HepG2 (cell line): ENCODE data around the gene RNASE4. TPM values are rescaled to one million over a fixed set of nuclear protein-coding genes. Genes with fewer than 3 reads are reported as not detected.

Experiments used
- CCAR2 ChIP-seq: fragments of 200-400 bp; formaldehyde crosslinking; optimal IDR thresholded peaks from 2 replicates; pipeline ENCODE3; 2018; ENCODE audit warnings: low read depth, mild to moderate bottlenecking, low read length, moderate library complexity
- DMTF1 ChIP-seq: sonication (generic); formaldehyde crosslinking; IDR thresholded peaks from 2 replicates; pipeline ENCODE4 v1.4.0; 2020; ENCODE audit warnings: mild to moderate bottlenecking, missing genetic modification reagents
- DR1 ChIP-seq: sonication (generic); formaldehyde crosslinking; IDR thresholded peaks from 2 replicates; pipeline ENCODE4 v1.8.0; 2021; ENCODE audit warnings: mild to moderate bottlenecking, missing genetic modification reagents, inconsistent platforms
- HDAC1 ChIP-seq: sonication (generic); formaldehyde crosslinking; IDR thresholded peaks from 2 replicates; pipeline ENCODE4 v1.5.1; 2020; ENCODE audit warnings: mild to moderate bottlenecking, missing genetic modification reagents
- HES4 ChIP-seq: sonication (generic); formaldehyde crosslinking; IDR thresholded peaks from 2 replicates; pipeline ENCODE4 v1.9.0; 2021; ENCODE audit warnings: mild to moderate bottlenecking, missing genetic modification reagents, borderline replicate concordance
- IRF1 ChIP-seq: sonication (generic); formaldehyde crosslinking; IDR thresholded peaks from 2 replicates; pipeline ENCODE4 v1.4.0; 2020; ENCODE audit warnings: low read depth, mild to moderate bottlenecking, missing genetic modification reagents
- MEIS2 ChIP-seq: sonication (generic); formaldehyde crosslinking; IDR thresholded peaks from 2 replicates; pipeline ENCODE4 v1.9.0; 2021; ENCODE audit warnings: mild to moderate bottlenecking, missing genetic modification reagents
- MTF2 ChIP-seq: sonication (generic); formaldehyde crosslinking; IDR thresholded peaks from 2 replicates; pipeline ENCODE4 v1.5.0; 2020; ENCODE audit warnings: missing genetic modification reagents, borderline replicate concordance
- NR2F2 ChIP-seq: IDR thresholded peaks from 2 replicates; pipeline ENCODE4 v1.6.1; 2012; ENCODE audit warnings: low read depth, inconsistent platforms, borderline replicate concordance
- NR2F6 ChIP-seq, 2 experiments: IDR thresholded peaks; 2 replicates each; pipeline ENCODE4 v1.6.1; 2016; ENCODE audit warnings: antibody characterized with exemption in 1 of 2, mild to moderate bottlenecking in 1 of 2
- PCBP1 ChIP-seq: fragments of 200-400 bp; formaldehyde crosslinking; IDR thresholded peaks from 2 replicates; pipeline ENCODE4 v1.6.1; 2017; ENCODE audit warnings: mild to moderate bottlenecking, low read depth, low read length, borderline replicate concordance
- PHF8 ChIP-seq: sonication (generic); formaldehyde crosslinking; IDR thresholded peaks from 2 replicates; pipeline ENCODE4 v1.5.0; 2020; ENCODE audit warnings: missing genetic modification reagents
- RBFOX2 ChIP-seq: fragments of 200-400 bp; formaldehyde crosslinking; IDR thresholded peaks from 2 replicates; pipeline ENCODE4 v1.6.1; 2017; ENCODE audit warnings: low read depth, mild to moderate bottlenecking, low read length
- RFX1 ChIP-seq: fragments of 450-650 bp; IDR thresholded peaks from 2 replicates; pipeline ENCODE4 v1.6.1; 2017
- RORA ChIP-seq: sonication (generic); formaldehyde crosslinking; IDR thresholded peaks from 2 replicates; pipeline ENCODE4 v1.5.0; 2020; ENCODE audit warnings: mild to moderate bottlenecking, missing genetic modification reagents, moderate library complexity
- STAG1 ChIP-seq: sonication (generic); formaldehyde crosslinking; IDR thresholded peaks from 2 replicates; pipeline ENCODE4 v1.4.0; 2020; ENCODE audit warnings: missing genetic modification reagents
- TEAD3 ChIP-seq: optimal IDR thresholded peaks from 2 replicates; pipeline ENCODE3; 2016; ENCODE audit warnings: borderline replicate concordance
- TFAP4 ChIP-seq: sonication (generic); IDR thresholded peaks from 2 replicates; pipeline ENCODE4 v1.6.1; 2016; ENCODE audit warnings: low read depth, borderline replicate concordance
- THAP7 ChIP-seq: sonication (generic); formaldehyde crosslinking; IDR thresholded peaks from 2 replicates; pipeline ENCODE4 v1.8.1; 2023; ENCODE audit warnings: mild to moderate bottlenecking, missing genetic modification reagents
- ZBTB33 ChIP-seq: sonication (generic); formaldehyde crosslinking; IDR thresholded peaks from 2 replicates; pipeline ENCODE4 v1.4.0; 2020; ENCODE audit warnings: missing genetic modification reagents
- ZNF383 ChIP-seq: sonication (generic); formaldehyde crosslinking; IDR thresholded peaks from 2 replicates; pipeline ENCODE4 v1.4.0; 2020; ENCODE audit warnings: missing genetic modification reagents, mild to moderate bottlenecking, borderline replicate concordance
- ZNF563 ChIP-seq: sonication (generic); formaldehyde crosslinking; IDR thresholded peaks from 2 replicates; pipeline ENCODE4 v1.8.0; 2022; ENCODE audit warnings: mild to moderate bottlenecking, moderate library complexity, missing genetic modification reagents
- ZNF652 ChIP-seq: IDR thresholded peaks from 2 replicates; pipeline ENCODE4 v1.6.1; 2016; ENCODE audit warnings: low read depth, borderline replicate concordance
- ZNF782 ChIP-seq: sonication (generic); formaldehyde crosslinking; IDR thresholded peaks from 2 replicates; pipeline ENCODE4 v1.4.0; 2020; ENCODE audit warnings: missing genetic modification reagents, mild to moderate bottlenecking, borderline replicate concordance
- polyA plus RNA-seq, 8 experiments: library from polyadenylated mRNA; depleted of rRNA in 3 of 8; stranded (reverse) in 7 of 8; unstranded in 1 of 8; fragments of >200 nt; fragmentation: Illumina TruSeq in 4 of 8; extraction: Trizol in 4 of 8; gene quantifications; 2 replicates each; pipeline versions ENCODE4 v1.2.1 to v1.2.3, GENCODE V29; 2011 to 2016; ENCODE audit warnings: low read depth in 4 of 8, missing spikeins in 1 of 8, mixed read lengths in 1 of 8; ENCODE audit not compliant: insufficient read depth in 1 of 8
- total RNA-seq, 5 experiments: library from RNA; depleted of rRNA; stranded (reverse); fragments of >200 nt; fragmentation: Illumina TruSeq; extraction: Trizol; gene quantifications; 2 replicates each; pipeline ENCODE4 v1.2.3, GENCODE V29; 2016; ENCODE audit warnings: low read depth in 1 of 5

The RNASE4 gene
- total and polyA plus RNA-seq, 2 of the 13 experiments (the other 11 are each of a cell fraction or from before 2014, with no cell fraction given): 109 to 983 TPM

- TF ChIP-seq IRF1 (no peak), DMTF1 (CRISPR knock-in tag) (no peak), RORA (no peak), ZNF383 (CRISPR knock-in tag) (no peak; the same call in 1 of the 2 replicates), TEAD3 (peak; percentile 84), PHF8 (CRISPR knock-in tag) (peak; percentile 33), MTF2 (CRISPR knock-in tag) (no peak), RFX1 (no peak), DR1 (CRISPR knock-in tag) (no peak), PCBP1 (no peak), NR2F2 (no peak), MEIS2 (CRISPR knock-in tag) (no peak; the same call in 1 of the 2 replicates), CCAR2 (no peak), ZNF782 (CRISPR knock-in tag) (peak; percentile 61; the same call in 1 of the 2 replicates), TFAP4 (peak; percentile 73; the same call in 1 of the 2 replicates), ZNF563 (CRISPR knock-in tag) (no peak), RBFOX2 (peak; percentile 49), NR2F6 (IDR thresholded peaks at IDR 0.05) (peak; percentile 68), NR2F6 (CRISPR knock-in tag; IDR thresholded peaks at IDR 0.05) (peak; percentile 46), STAG1 (no peak), HDAC1 (CRISPR knock-in tag) (peak; percentile 56; the same call in 1 of the 2 replicates), ZBTB33 (CRISPR knock-in tag) (no peak), THAP7 (CRISPR knock-in tag) (no peak), ZNF652 (CRISPR knock-in tag) (no peak), HES4 (0 out of 2 replicates have a peak, but pooled peaks have one; percentile 35)
Measured at GRCh38 chr14:20681348-20682126, 2.8 kb upstream of the RNASE4 start (continued).
